GM18868 (cell line): ENCODE measurements around the gene TATDN2.
"Not testable (repeated sequence)": the region's sequence is repeated elsewhere in the genome, so short reads cannot be mapped to it uniquely, and the experiment has no call there.

Source experiments
- ATAC-seq: cut with Tn5 transposase; IDR thresholded peaks from one replicate; pipeline ENCODE4 v1.9.1; 2021; ENCODE audit warnings: mild to moderate bottlenecking, moderate library complexity; ENCODE audit not compliant: unreplicated experiment

Gene TATDN2

GRCh38 chr3:10235551-10235950, 12.7 kb upstream of the TATDN2 start:
- no peak for ATAC-seq

GRCh38 chr3:10238345-10239183, 9.7 kb upstream of the TATDN2 start:
- ATAC-seq: no peak

GRCh38 chr3:10240799-10241198, 7.5 kb upstream of the TATDN2 start:
- no peak for ATAC-seq

- no peak for ATAC-seq
These were observed 5.8 kb upstream of the TATDN2 start for GRCh38 chr3:10242182-10243065.

- no peak for ATAC-seq
These were observed 4.2 kb upstream of the TATDN2 start for GRCh38 chr3:10244009-10244408.

GRCh38 chr3:10245081-10245712, 3.1 kb upstream of the TATDN2 start:
- no peak for ATAC-seq

- no peak for ATAC-seq
These were observed 528 bp upstream of the TATDN2 start for GRCh38 chr3:10247679-10248183.

- ATAC-seq: peak; percentile 22
These were observed 907 bp downstream of the TATDN2 start for GRCh38 chr3:10248984-10249748.

- no peak for ATAC-seq
These were observed 1.6 kb downstream of the TATDN2 start for GRCh38 chr3:10249833-10250232.

- ATAC-seq: no peak
These were observed 2.7 kb downstream of the TATDN2 start for GRCh38 chr3:10251006-10251405.

- no peak for ATAC-seq
These were observed 5.5 kb downstream of the TATDN2 start for GRCh38 chr3:10253731-10254130.

GRCh38 chr3:10255835-10256234, 7.6 kb downstream of the TATDN2 start:
- no peak for ATAC-seq

GRCh38 chr3:10259036-10259435, 10.8 kb downstream of the TATDN2 start:
- no peak for ATAC-seq

- no peak for ATAC-seq
These were observed 11.5 kb downstream of the TATDN2 start for GRCh38 chr3:10259798-10260197.

GRCh38 chr3:10260211-10260701, 12.0 kb downstream of the TATDN2 start:
- ATAC-seq: no peak

- ATAC-seq: no peak
These were observed 13.8 kb downstream of the TATDN2 start for GRCh38 chr3:10262027-10262426.

- peak; percentile 55 for ATAC-seq
These were observed 15.5 kb downstream of the TATDN2 start for GRCh38 chr3:10263646-10264363.

- ATAC-seq: no peak
These were observed 17.6 kb downstream of the TATDN2 start for GRCh38 chr3:10265833-10266232.

- not testable (repeated sequence) for ATAC-seq
These were observed 18.7 kb downstream of the TATDN2 start for GRCh38 chr3:10266936-10267335.

- ATAC-seq: no peak
These were observed 19.9 kb downstream of the TATDN2 start for GRCh38 chr3:10268116-10268515.
